ENCODE results near the gene CBX8.

CBX8 gene

DNA sequence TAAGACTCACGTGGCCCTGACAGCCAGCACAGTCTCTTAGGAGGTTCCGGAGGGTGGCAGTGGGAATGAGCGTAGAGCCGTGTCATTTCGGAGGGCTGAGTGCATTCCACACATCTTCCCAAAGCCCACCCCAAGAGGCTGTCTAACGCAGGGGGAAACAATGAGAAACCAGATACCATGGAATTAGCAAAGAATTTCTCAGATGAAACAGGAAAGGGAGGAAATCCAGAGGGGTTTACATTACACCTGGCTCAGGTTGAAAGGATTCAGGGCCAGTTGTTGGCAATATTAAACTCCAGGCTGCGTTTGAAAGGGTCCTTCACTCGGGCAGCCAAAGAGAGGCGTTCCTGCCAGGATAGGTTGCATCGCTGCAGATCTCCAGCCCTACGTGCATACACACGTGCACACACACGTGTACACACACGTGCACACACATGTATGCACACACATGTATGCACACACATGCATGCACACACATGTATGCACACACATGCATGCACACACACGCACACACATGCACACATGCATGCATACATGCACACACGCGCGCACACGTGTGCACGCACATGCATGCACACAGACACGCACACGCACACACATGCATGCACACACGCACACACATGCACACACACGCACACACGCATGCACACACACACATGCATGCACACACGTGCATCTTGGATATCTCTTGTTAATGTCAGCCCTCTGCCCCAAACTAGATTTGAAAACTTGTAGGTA, 30.1 kb upstream of the CBX8 start:
- Histone ChIP-seq H3K4me3 (ENCODE audit: low read length in 2 of 2) (no peak overlapping the region), H3K36me3 (ENCODE audit: control insufficient read depth in 2 of 2, insufficient read depth in 2 of 2, low read length in 2 of 2) (no peaks in the 10 kb centered on the region), H3K27ac (ENCODE audit: low read length) (no peak overlapping the region), H3K9me3 (ENCODE audit: control insufficient read depth in 2 of 2, low read length in 2 of 2) (no peaks in the 10 kb centered on the region), H3K4me1 (ENCODE audit: control insufficient read depth, insufficient read depth, low read length) (peaks cover 22% of the 10 kb centered on the region), H3K27me3 (ENCODE audit: control insufficient read depth in 1 of 2, insufficient read depth in 2 of 2, low read length in 2 of 2) (peaks cover 10 to 21% of the 10 kb centered on the region in 2 donors), H3K9ac (ENCODE audit: low read length in 2 of 2) (no peak overlapping the region)

DNA sequence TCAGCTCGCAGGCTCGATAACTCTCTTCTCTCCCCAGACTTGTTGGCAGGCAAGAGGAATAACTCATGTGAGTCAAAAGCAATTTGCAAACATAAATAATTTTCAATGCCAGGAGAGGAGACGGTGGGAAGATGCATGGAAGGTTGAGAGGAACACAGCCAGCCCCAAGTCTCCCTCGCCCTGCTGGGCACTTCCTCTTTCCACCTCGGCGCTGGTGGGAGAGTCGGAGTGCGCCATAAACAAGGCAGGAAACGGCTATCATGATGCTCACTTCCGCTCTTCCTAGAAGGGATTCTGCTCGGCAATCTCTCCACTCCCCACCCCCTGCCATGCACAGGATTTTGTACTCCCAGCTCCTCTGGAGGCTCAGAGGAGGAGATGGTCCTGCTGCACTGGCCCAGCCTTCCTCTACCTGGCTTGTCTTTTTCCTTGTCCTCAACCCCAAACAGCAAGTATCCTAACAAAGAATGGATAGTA, 29.4 kb upstream of the CBX8 start:
- Histone ChIP-seq H3K36me3 (ENCODE audit: control insufficient read depth in 2 of 2, insufficient read depth in 2 of 2, low read length in 2 of 2) (no peaks in the 10 kb centered on the region), H3K9ac (ENCODE audit: low read length in 2 of 2) (no peak overlapping the region), H3K9me3 (ENCODE audit: control insufficient read depth in 2 of 2, low read length in 2 of 2) (no peaks in the 10 kb centered on the region), H3K27ac (ENCODE audit: low read length) (no peak overlapping the region), H3K27me3 (ENCODE audit: control insufficient read depth in 1 of 2, insufficient read depth in 2 of 2, low read length in 2 of 2) (peaks cover 10 to 21% of the 10 kb centered on the region in 2 donors), H3K4me1 (ENCODE audit: control insufficient read depth, insufficient read depth, low read length) (peaks cover 14% of the 10 kb centered on the region), H3K4me3 (ENCODE audit: low read length in 2 of 2) (no peak overlapping the region)

DNA sequence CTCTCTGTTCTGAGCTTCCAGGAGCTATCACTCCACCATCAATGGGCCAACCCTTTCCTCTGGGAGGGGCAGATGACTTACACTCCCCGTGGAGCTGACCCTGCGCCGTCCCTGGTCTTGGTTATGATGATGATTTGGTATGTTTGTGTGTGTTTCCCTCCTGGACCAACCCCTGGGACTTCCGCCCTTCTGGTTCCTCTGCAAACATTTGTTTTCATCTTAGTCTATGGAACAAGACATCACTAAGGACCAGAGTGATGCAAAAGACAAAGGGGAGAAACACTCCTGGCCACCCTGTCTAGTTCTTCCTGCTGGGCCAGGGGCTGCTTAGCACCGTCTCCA, 28.7 kb upstream of the CBX8 start:
- no peaks in the 10 kb centered on the region for H3K9me3 ChIP-seq (ENCODE audit: control insufficient read depth in 2 of 2, low read length in 2 of 2)
- no peak overlapping the region for H3K9ac ChIP-seq (ENCODE audit: low read length in 2 of 2)
- H3K27ac ChIP-seq (ENCODE audit: low read length): no peak overlapping the region
- peaks cover 10 to 21% of the 10 kb centered on the region in 2 donors for H3K27me3 ChIP-seq (ENCODE audit: control insufficient read depth in 1 of 2, insufficient read depth in 2 of 2, low read length in 2 of 2)
- peaks cover 8% of the 10 kb centered on the region for H3K4me1 ChIP-seq (ENCODE audit: control insufficient read depth, insufficient read depth, low read length)
- H3K36me3 ChIP-seq (ENCODE audit: control insufficient read depth in 2 of 2, insufficient read depth in 2 of 2, low read length in 2 of 2): no peaks in the 10 kb centered on the region
- no peak overlapping the region for H3K4me3 ChIP-seq (ENCODE audit: low read length in 2 of 2)

DNA sequence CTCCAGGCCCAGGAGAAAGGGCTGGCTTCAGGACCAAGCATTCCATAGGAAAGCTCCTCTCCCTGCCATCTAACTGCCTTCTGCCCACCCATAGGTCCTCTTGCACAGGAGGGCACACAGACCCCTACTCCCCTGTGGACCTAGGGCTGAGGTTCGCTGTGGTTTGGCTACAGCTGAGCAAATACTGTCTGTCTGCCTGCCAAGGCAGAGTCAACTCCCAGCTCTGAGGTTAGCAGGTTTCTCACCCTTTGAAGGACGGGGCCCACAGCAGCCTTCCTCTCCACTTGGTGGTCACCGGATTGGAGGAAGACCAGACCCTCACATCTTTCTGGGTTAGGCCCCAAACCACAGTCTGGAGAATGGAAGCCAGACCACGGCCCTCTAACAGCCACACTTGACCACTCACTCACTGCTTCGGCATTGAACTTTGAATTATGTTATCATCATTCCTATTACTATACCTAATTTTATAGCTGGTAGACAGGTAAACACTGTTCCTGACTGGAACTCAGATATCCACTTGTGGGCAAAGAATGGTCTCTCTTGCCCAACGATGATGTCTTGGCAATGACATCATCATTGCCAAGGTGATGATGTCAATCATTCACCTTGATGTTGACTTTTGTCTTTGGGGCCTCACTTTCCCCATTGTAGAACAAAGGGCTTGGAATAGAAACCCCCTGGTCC, 28.2 kb upstream of the CBX8 start:
- H3K9me3 ChIP-seq (ENCODE audit: control insufficient read depth in 2 of 2, low read length in 2 of 2): no peaks in the 10 kb centered on the region
- H3K27ac ChIP-seq (ENCODE audit: low read length): no peak overlapping the region
- no peak overlapping the region for H3K4me3 ChIP-seq (ENCODE audit: low read length in 2 of 2)
- H3K9ac ChIP-seq (ENCODE audit: low read length in 2 of 2): no peak overlapping the region
- peaks cover 10 to 21% of the 10 kb centered on the region in 2 donors for H3K27me3 ChIP-seq (ENCODE audit: control insufficient read depth in 1 of 2, insufficient read depth in 2 of 2, low read length in 2 of 2)
- no peaks in the 10 kb centered on the region for H3K36me3 ChIP-seq (ENCODE audit: control insufficient read depth in 2 of 2, insufficient read depth in 2 of 2, low read length in 2 of 2)
- H3K4me1 ChIP-seq (ENCODE audit: control insufficient read depth, insufficient read depth, low read length): peaks cover 8% of the 10 kb centered on the region

DNA sequence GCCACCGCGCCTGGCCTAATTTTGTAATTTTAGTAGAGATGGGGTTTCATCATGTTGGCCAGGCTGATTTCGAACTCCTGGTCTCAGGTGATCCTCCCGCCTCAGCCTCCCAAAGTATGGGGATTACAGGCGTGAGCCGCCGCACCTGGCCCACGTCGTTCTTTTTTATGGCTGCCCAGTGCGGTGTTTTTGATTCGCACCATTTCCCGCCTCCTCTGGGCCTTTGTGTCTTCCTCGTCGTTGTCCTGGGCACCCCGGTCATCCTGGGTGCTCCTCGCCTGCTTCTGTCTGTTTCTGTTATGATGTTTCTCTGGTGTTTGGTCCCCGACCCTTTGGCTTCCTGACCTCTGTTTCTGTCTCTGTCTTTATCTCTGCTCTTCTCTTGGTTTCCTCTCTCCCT, 27.4 kb upstream of the CBX8 start:
- Histone ChIP-seq H3K4me1 (ENCODE audit: control insufficient read depth, insufficient read depth, low read length) (peaks cover 8% of the 10 kb centered on the region), H3K27ac (ENCODE audit: low read length) (no peak overlapping the region), H3K36me3 (ENCODE audit: control insufficient read depth in 2 of 2, insufficient read depth in 2 of 2, low read length in 2 of 2) (no peaks in the 10 kb centered on the region), H3K9me3 (ENCODE audit: control insufficient read depth in 2 of 2, low read length in 2 of 2) (no peaks in the 10 kb centered on the region), H3K27me3 (ENCODE audit: control insufficient read depth in 1 of 2, insufficient read depth in 2 of 2, low read length in 2 of 2) (peaks cover 10 to 21% of the 10 kb centered on the region in 2 donors), H3K9ac (ENCODE audit: low read length in 2 of 2) (no peak overlapping the region), H3K4me3 (ENCODE audit: low read length in 2 of 2) (no peak overlapping the region)

DNA sequence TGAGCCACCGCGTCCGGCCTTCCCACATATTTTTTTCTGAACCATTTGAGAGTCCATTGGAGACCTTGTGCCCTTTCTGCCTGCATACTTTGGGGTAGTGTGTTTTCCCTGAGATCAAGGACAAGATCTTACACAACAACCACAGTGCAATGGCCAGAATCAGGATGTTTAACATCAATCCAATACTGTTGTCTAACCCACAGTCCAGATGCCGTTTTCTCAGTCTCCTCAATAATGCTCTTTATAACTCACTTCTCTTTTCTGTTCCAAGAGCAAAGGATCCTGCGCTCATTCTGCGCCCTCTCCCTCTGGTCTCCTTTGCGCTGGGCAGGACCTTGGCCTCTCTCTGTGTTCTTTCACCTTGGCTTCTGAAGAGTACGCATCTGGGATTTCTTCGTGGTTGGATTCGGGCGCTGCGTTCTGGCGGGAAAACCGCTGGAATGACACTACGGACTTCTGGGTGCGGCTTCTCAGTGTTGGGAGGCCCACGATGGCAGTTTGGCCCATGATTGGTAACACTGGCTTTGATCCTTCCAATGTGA, 25.8 kb upstream of the CBX8 start:
- Histone ChIP-seq H3K4me1 (ENCODE audit: control insufficient read depth, insufficient read depth, low read length) (peaks cover 8% of the 10 kb centered on the region), H3K9ac (ENCODE audit: low read length in 2 of 2) (no peak overlapping the region), H3K9me3 (ENCODE audit: control insufficient read depth in 2 of 2, low read length in 2 of 2) (no peaks in the 10 kb centered on the region), H3K27ac (ENCODE audit: low read length) (no peak overlapping the region), H3K4me3 (ENCODE audit: low read length in 2 of 2) (no peak overlapping the region), H3K36me3 (ENCODE audit: control insufficient read depth in 2 of 2, insufficient read depth in 2 of 2, low read length in 2 of 2) (no peaks in the 10 kb centered on the region), H3K27me3 (ENCODE audit: control insufficient read depth in 1 of 2, insufficient read depth in 2 of 2, low read length in 2 of 2) (peaks cover 10 to 24% of the 10 kb centered on the region in 2 donors)

DNA sequence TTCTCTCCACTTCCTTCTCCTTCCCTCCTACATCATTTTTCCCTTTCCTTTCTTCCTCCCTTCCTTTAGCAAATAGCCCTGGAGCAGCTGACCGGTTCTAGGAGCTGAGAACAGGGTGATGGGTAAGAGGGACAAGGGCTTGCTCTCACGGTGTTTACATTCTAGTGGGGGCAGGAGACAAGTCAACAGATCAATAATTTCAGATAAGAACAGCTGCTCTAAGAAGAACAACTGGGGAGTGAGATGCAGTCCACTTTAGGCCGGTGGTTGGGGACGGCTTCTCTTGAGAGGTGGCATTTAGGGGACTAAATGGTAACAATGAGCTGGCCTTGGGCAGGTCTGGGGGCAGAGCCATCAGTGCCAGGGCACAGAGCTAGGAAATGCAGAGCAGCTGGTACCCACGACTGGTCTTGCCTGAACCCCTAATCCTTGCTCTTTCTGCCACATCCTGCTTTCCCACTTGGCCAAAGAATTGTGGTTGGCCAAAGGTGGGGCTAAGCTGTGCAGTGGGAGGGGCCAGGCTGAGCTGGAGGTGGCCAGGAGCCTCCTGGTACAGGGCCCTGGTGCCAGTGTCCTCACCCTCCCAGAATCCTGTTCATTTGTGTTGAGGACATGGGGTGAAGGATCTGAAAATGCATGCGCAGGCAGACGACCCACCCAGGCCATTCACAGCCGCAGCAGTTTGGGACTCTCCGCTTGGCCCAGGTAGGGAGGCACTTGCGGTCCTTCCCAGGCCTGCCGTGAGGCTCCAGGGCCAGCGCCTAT, 24.6 kb upstream of the CBX8 start:
- H3K27me3 ChIP-seq (ENCODE audit: control insufficient read depth in 1 of 2, insufficient read depth in 2 of 2, low read length in 2 of 2): peaks cover 4 to 19% of the 10 kb centered on the region in 2 donors
- no peaks in the 10 kb centered on the region for H3K36me3 ChIP-seq (ENCODE audit: control insufficient read depth in 2 of 2, insufficient read depth in 2 of 2, low read length in 2 of 2)
- no peak overlapping the region for H3K9ac ChIP-seq (ENCODE audit: low read length in 2 of 2)
- no peak overlapping the region for H3K27ac ChIP-seq (ENCODE audit: low read length)
- H3K9me3 ChIP-seq (ENCODE audit: control insufficient read depth in 2 of 2, low read length in 2 of 2): no peaks in the 10 kb centered on the region
- H3K4me1 ChIP-seq (ENCODE audit: control insufficient read depth, insufficient read depth, low read length): peaks cover 6% of the 10 kb centered on the region
- no peak overlapping the region for H3K4me3 ChIP-seq (ENCODE audit: low read length in 2 of 2)

DNA sequence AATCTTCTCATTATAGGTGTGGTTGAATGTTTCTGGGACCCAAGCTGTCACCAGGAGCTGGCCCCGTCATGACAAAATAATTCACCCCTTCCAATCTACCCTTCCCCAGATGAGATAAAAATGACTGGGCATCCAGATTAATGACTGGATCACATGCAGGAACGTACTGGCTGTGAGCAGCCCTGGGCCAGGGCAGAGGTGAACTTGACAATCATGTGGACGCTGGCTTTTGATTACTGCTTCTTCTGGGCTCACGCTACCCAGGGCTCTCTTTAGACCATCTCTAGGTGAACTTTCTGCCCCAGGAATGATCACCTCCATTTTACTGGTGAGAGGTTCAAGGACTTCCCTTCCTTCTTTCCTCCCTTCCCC, 24.1 kb upstream of the CBX8 start:
- H3K9me3 ChIP-seq (ENCODE audit: control insufficient read depth in 2 of 2, low read length in 2 of 2): no peaks in the 10 kb centered on the region
- H3K4me3 ChIP-seq (ENCODE audit: low read length in 2 of 2): no peak overlapping the region
- H3K4me1 ChIP-seq (ENCODE audit: control insufficient read depth, insufficient read depth, low read length): peaks cover under 1% of the 10 kb centered on the region
- H3K27me3 ChIP-seq (ENCODE audit: control insufficient read depth in 1 of 2, insufficient read depth in 2 of 2, low read length in 2 of 2): peaks cover 4 to 17% of the 10 kb centered on the region in 2 donors
- no peaks in the 10 kb centered on the region for H3K36me3 ChIP-seq (ENCODE audit: control insufficient read depth in 2 of 2, insufficient read depth in 2 of 2, low read length in 2 of 2)
- H3K9ac ChIP-seq (ENCODE audit: low read length in 2 of 2): no peak overlapping the region
- H3K27ac ChIP-seq (ENCODE audit: low read length): no peak overlapping the region

DNA sequence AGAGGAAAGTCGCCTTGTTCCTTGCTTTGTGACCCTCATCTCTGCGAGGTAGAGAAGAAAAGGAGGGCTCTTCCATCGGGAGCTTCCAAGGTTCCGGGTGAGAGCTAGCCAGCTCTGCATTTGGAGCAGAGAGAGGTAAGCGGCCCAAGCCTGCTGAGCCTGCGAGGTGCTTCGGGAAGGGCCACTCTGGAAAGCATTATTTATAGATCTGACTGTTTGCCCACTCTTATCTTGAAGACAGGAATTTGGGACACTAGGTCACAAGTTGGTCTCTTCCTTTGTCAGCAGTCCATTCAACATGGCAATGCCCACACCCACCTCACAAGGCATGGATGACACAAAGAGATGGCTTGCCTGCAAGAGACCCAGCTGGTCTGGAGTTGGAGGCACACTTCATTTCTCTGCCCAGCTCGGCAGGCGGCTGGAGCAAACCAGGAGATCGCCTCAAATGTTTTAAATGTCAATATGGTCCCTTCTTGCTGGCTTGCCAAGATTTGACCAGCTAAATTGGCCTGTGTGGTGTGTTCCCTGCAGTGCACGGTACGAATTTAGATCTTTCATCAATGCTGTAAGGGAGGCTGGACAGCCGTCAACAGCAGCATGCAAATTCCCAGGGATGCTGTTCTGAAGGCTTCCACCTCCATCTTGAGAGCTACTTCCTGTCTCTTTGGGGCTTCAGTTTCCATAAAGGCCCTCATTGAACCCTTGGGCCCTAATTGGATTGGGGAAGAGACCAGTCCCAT, 22.8 kb upstream of the CBX8 start:
- H3K27ac ChIP-seq (ENCODE audit: low read length): no peak overlapping the region
- H3K4me1 ChIP-seq (ENCODE audit: control insufficient read depth, insufficient read depth, low read length): peaks cover 6% of the 10 kb centered on the region
- no peaks in the 10 kb centered on the region for H3K9me3 ChIP-seq (ENCODE audit: control insufficient read depth in 2 of 2, low read length in 2 of 2)
- no peak overlapping the region for H3K4me3 ChIP-seq (ENCODE audit: low read length in 2 of 2)
- no peak overlapping the region for H3K9ac ChIP-seq (ENCODE audit: low read length in 2 of 2)
- H3K27me3 ChIP-seq (ENCODE audit: control insufficient read depth in 1 of 2, insufficient read depth in 2 of 2, low read length in 2 of 2): peaks cover 14 to 17% of the 10 kb centered on the region in 2 donors
- H3K36me3 ChIP-seq (ENCODE audit: control insufficient read depth in 2 of 2, insufficient read depth in 2 of 2, low read length in 2 of 2): no peaks in the 10 kb centered on the region

DNA sequence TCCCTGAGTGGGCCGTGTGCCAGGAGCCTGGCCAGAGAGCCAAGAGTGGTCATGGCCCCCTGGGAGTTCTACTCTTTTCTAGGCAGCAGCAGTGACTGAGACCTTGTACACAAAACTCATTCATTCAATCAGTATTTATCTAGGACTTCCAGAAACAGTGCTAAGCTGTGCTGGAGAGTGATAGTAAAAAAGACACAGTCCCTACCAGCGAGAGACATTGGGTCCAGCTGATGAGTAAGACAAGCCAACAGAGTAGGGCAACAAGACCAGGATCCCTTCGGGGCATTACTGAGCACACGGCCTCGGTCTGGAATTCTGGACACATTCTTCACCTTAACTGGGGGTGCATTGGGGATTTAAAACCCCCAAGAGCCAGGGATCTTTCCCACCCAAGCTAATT, 22.2 kb upstream of the CBX8 start:
- no peak overlapping the region for H3K9ac ChIP-seq (ENCODE audit: low read length in 2 of 2)
- H3K36me3 ChIP-seq (ENCODE audit: control insufficient read depth in 2 of 2, insufficient read depth in 2 of 2, low read length in 2 of 2): no peaks in the 10 kb centered on the region
- no peak overlapping the region for H3K4me3 ChIP-seq (ENCODE audit: low read length in 2 of 2)
- no peaks in the 10 kb centered on the region for H3K9me3 ChIP-seq (ENCODE audit: control insufficient read depth in 2 of 2, low read length in 2 of 2)
- no peak overlapping the region for H3K27ac ChIP-seq (ENCODE audit: low read length)
- peaks cover 6% of the 10 kb centered on the region for H3K4me1 ChIP-seq (ENCODE audit: control insufficient read depth, insufficient read depth, low read length)
- H3K27me3 ChIP-seq (ENCODE audit: control insufficient read depth in 1 of 2, insufficient read depth in 2 of 2, low read length in 2 of 2): peaks cover 18 to 23% of the 10 kb centered on the region in 2 donors
